Small intestine (tissue), 7 donors: ENCODE results near the gene UMAD1. TPM values are rescaled to one million over a fixed set of nuclear protein-coding genes. Genes with fewer than 3 reads are reported as not detected.

ENCODE experiments used
- DNase-seq, 2 donors: peaks; one replicate each; pipeline versions ENCODE4 v3.0.0 to v3.0.0-alpha.2; 2013
- FAIRE-seq: peaks from 2 replicates; lab custom pipeline; 2012; peaks lifted over from hg19 to GRCh38; lab: Jason Lieb, UNC
- H3K27ac ChIP-seq, 3 donors: one replicate each; pipeline ENCODE4 v1.5.1; 2013; ENCODE audit warnings: low read length in 2 of 3, mild to moderate bottlenecking in 2 of 3, control low read depth in 1 of 3, inconsistent platforms in 1 of 3, low read depth in 1 of 3, moderate library complexity in 1 of 3
- H3K27me3 ChIP-seq, 3 donors: one replicate each; pipeline ENCODE4 v1.6.1; 2013; ENCODE audit warnings: low read length in 3 of 3, inconsistent platforms in 1 of 3; ENCODE audit not compliant: control insufficient read depth in 3 of 3, insufficient read depth in 3 of 3
- H3K36me3 ChIP-seq, 3 donors: one replicate each; pipeline ENCODE4 v1.6.1; 2013; ENCODE audit warnings: low read length in 3 of 3, inconsistent platforms in 1 of 3, low read depth in 1 of 3, mild to moderate bottlenecking in 1 of 3, moderate library complexity in 1 of 3; ENCODE audit not compliant: control insufficient read depth in 3 of 3, insufficient read depth in 2 of 3
- H3K4me1 ChIP-seq, 3 donors: one replicate each; pipeline ENCODE4 v1.6.1; 2013; ENCODE audit warnings: low read length in 2 of 3, inconsistent platforms in 1 of 3, low read depth in 1 of 3, mild to moderate bottlenecking in 1 of 3, moderate library complexity in 1 of 3; ENCODE audit not compliant: control insufficient read depth in 3 of 3, insufficient read depth in 2 of 3
- H3K4me3 ChIP-seq, 3 donors: one replicate each; pipeline ENCODE4 v1.5.1; 2013; ENCODE audit warnings: low read length in 3 of 3, control low read depth in 1 of 3, inconsistent platforms in 1 of 3, low read depth in 1 of 3, mild to moderate bottlenecking in 1 of 3, moderate library complexity in 1 of 3
- H3K9me3 ChIP-seq, 2 donors: one replicate each; pipeline ENCODE4 v1.6.1; 2013; ENCODE audit warnings: low read depth in 1 of 2, low read length in 1 of 2; ENCODE audit not compliant: control insufficient read depth in 2 of 2, insufficient read depth in 1 of 2
- WGBS, 3 donors: extraction: QIAGEN DNeasy Blood & Tissue Kit; methylation state at CpG; one replicate each; pipeline ENCODE4 v1.1.7; 2013; 5-methylcytosine and 5-hydroxymethylcytosine counted together
- polyA plus RNA-seq, 4 donors: library from polyadenylated mRNA; stranded (reverse) in 3 of 4; unstranded in 1 of 4; fragments of 200-250 nt in 3 of 4; fragments of 120-200 nt in 1 of 4; gene quantifications; one replicate each; pipeline versions ENCODE4 v1.2.1 to v1.2.3, GENCODE V29; 2013
- donor health status: healthy with polysubstance abuse.
- donor health status: control.
- donor health status: control.
- donor health status: Bipolar disorder and iron deficiency.
- donor health status: healthy.

Gene UMAD1
- polyA plus RNA-seq, 4 donors = 9.2 to 21.2 (median 20.0) TPM

DNA sequence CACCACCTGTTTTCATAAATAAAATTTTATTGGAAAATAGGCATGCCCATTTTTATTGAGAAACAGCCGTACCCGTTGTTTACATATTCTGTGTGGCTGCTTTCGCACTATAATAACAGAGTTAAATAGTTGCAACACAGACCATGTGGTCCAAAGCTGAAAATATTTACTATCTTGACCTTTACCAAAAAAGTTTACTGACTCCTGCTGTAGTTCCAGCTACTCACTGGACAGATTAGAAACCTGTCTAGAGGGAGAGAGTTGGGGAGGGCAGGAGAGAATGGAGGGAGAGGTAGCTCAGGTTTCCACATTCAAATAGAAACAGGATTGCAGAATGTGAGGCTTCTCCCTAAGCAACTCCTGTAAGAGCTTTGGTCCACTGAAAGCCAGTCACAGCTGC lies 273.0 kb downstream of the UMAD1 start:
- Histone ChIP-seq H3K36me3 (no peaks in the 10 kb centered on the region), H3K4me1 (no peaks in the 10 kb centered on the region), H3K27me3 (no peaks in the 10 kb centered on the region), H3K9me3 (no peaks in the 10 kb centered on the region), H3K4me3 (no peak overlapping the region), H3K27ac (no peak overlapping the region)
- 73 to 88% (median 86%) methylated on average over 3 of the region's 3 CpGs for WGBS, 3 donors
- FAIRE-seq = no peak
- DNase-seq = no peak

DNA sequence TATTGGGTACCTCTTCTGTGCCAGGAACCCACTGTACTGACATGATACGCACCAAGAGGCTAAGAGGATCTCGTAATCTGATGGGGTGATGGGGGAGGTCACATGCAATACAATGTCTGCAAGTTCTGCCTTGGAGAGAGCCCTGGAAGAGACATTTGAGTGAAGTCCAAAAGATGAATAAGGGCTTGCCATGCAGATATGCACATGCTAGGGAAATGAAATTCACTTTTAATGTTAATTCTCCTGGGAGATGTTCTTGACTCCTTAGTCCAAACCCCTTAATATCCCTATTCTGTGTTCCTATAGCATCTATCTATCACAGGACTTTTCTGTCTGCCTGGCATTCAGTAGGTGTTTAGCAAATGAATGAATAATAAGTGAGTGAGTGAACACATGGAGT lies 274.0 kb downstream of the UMAD1 start:
- Histone ChIP-seq H3K27ac (no peak overlapping the region), H3K36me3 (no peaks in the 10 kb centered on the region), H3K4me3 (no peak overlapping the region), H3K4me1 (no peaks in the 10 kb centered on the region), H3K9me3 (no peaks in the 10 kb centered on the region), H3K27me3 (no peaks in the 10 kb centered on the region)
- WGBS, 3 donors = 93 to 98% (median 95%) methylated on average over 2 of the region's 2 CpGs
- no peak for FAIRE-seq
- DNase-seq = no peak

DNA sequence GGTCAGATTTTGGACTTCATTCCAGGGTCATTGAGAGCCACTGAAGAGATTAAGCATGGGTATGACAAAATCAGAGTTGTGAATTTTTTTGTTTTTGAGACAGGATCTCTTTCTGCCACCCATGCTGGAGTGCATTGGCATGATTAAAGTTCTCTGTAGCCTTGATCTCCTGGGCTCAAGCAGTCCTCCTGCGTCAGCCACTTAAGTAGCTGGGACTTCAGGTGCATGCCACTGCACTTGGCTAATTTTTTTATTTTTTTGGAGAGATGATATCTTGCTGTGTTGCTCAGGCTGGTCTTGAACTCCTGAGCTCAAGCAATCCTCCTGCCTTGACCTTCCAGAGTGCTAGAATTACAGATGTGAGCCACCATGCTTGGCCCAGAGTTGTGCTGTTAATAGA lies 275.5 kb downstream of the UMAD1 start:
- no peaks in the 10 kb centered on the region for H3K4me1 ChIP-seq
- H3K27ac ChIP-seq = no peak overlapping the region
- 44 to 88% (median 85%) methylated on average over 1 of the region's 1 CpG for WGBS, 3 donors
- no peaks in the 10 kb centered on the region for H3K27me3 ChIP-seq
- no peak overlapping the region for H3K4me3 ChIP-seq
- DNase-seq (no peak), FAIRE-seq (no peak)
- no peaks in the 10 kb centered on the region for H3K36me3 ChIP-seq
- no peaks in the 10 kb centered on the region for H3K9me3 ChIP-seq

GRCh38 chr7:7917593-7917992 lies 277.0 kb downstream of the UMAD1 start:
- no peak overlapping the region for H3K27ac ChIP-seq

GRCh38 chr7:7918736-7919448 lies 278.3 kb downstream of the UMAD1 start:
- H3K27ac ChIP-seq = no peak overlapping the region
- no peaks in the 10 kb centered on the region for H3K9me3 ChIP-seq
- FAIRE-seq = no peak
- peaks cover 0 to 7% (median 2%) of the 10 kb centered on the region in 3 donors for H3K4me1 ChIP-seq
- no peak overlapping the region for H3K4me3 ChIP-seq
- no peak for DNase-seq
- no peaks in the 10 kb centered on the region for H3K36me3 ChIP-seq
- no peaks in the 10 kb centered on the region for H3K27me3 ChIP-seq

More at GRCh38 chr7:7917593-7917992, 277.0 kb downstream of the UMAD1 start:
- Histone ChIP-seq H3K27me3 (no peaks in the 10 kb centered on the region), H3K4me1 (peaks cover 0 to 7% (median 2%) of the 10 kb centered on the region in 3 donors), H3K36me3 (no peaks in the 10 kb centered on the region), H3K9me3 (no peaks in the 10 kb centered on the region), H3K4me3 (no peak overlapping the region)
- FAIRE-seq (no peak), DNase-seq (no peak)
- 96 to 100% (median 98%) methylated on average over 1 of the region's 1 CpG for WGBS, 3 donors

- no peak overlapping the region for H3K4me3 ChIP-seq
- H3K27me3 ChIP-seq = no peaks in the 10 kb centered on the region
- FAIRE-seq (no peak), DNase-seq (no peak)
- 57 to 83% (median 69%) methylated on average over 2 of the region's 2 CpGs for WGBS, 3 donors
- no peak overlapping the region for H3K27ac ChIP-seq
- H3K36me3 ChIP-seq = no peaks in the 10 kb centered on the region
- peaks cover 0 to 7% (median 2%) of the 10 kb centered on the region in 3 donors for H3K4me1 ChIP-seq
- no peaks in the 10 kb centered on the region for H3K9me3 ChIP-seq
Measured at GRCh38 chr7:7919449-7919945, 278.9 kb downstream of the UMAD1 start.

DNA sequence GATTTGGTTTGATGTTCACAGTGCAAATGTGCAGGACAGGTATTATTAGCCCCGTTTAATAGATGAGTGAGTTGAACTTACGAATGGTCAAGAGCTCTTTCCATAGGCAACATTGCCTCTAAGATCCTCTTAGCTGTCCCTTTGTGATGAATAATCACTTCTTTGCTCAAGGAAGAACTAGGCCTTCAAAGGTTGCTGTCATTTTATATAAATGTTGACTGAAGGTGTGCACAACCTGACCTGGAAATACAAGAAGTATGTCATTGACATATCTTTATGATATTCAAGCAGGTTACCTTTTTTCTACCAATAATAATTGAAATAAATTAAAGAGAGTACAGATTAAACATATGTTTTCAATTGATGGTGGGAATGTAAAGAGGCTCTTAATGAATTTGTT lies 279.5 kb downstream of the UMAD1 start:
- peaks cover 0 to 7% (median 2%) of the 10 kb centered on the region in 3 donors for H3K4me1 ChIP-seq
- no peak for DNase-seq
- no peaks in the 10 kb centered on the region for H3K36me3 ChIP-seq
- no peaks in the 10 kb centered on the region for H3K9me3 ChIP-seq
- H3K4me3 ChIP-seq = peak overlapping the region in 1 of 3 donors; percentile 50
- H3K27me3 ChIP-seq = no peaks in the 10 kb centered on the region
- no peak for FAIRE-seq
- peak overlapping the region in 2 of 3 donors; percentile 48 to 56 for H3K27ac ChIP-seq
- WGBS, 3 donors = 45 to 67% (median 61%) methylated on average over 2 of the region's 2 CpGs

DNA sequence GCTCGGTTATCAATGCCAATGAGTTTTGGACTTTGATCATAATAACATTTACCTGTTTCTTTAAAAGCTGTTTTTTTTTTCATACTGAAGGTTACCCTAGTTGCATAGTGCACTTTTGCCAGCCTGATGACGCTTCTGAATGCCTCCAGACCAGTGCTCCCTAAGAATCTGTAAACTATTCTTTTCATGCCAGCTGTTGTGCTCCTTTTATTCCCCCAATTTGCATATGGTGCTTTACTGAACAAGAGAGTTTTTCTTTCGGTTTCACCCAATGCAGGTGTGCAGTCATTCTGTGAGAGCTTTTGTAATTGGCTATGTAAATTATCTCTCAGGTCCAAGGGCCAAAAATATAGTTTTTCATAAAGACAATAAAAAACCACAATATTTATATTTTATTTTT lies 279.9 kb downstream of the UMAD1 start:
- Histone ChIP-seq H3K4me3 (peak overlapping the region in 2 of 3 donors; percentile 26 to 50), H3K4me1 (peaks cover 0 to 7% (median 2%) of the 10 kb centered on the region in 3 donors), H3K27ac (peak overlapping the region; percentile 48 to 56 (median 50)), H3K9me3 (no peaks in the 10 kb centered on the region), H3K36me3 (no peaks in the 10 kb centered on the region), H3K27me3 (no peaks in the 10 kb centered on the region)
- WGBS, 3 donors = 3 to 48% (median 23%) methylated on average over 3 of the region's 3 CpGs
- FAIRE-seq = peak; percentile 47
- peak; percentile 80 to 84 for DNase-seq
